Astrocyte (in vitro differentiated cells and primary cell): ENCODE results near the gene TNP1. TPM values are rescaled to one million over a fixed set of nuclear protein-coding genes. Genes with fewer than 3 reads are reported as not detected.

ENCODE experiments used
- DNase-seq: peaks from one replicate; pipeline ENCODE4 v3.0.0-alpha.2; 2010; ENCODE audit warnings: low read depth
- FAIRE-seq: peaks from 2 replicates; lab custom pipeline; 2011; peaks lifted over from hg19 to GRCh38; lab: Jason Lieb, UNC
- H2AFZ ChIP-seq: 2 replicates; pipeline ENCODE4 v1.6.0; 2012; ENCODE audit warnings: low read depth, low read length, inconsistent platforms
- H3K27ac ChIP-seq: 2 replicates; pipeline ENCODE4 v1.5.1; 2011; ENCODE audit warnings: low read depth, low read length, inconsistent platforms
- H3K27me3 ChIP-seq: 2 replicates; pipeline ENCODE4 v1.6.0; 2011; ENCODE audit warnings: low read length, inconsistent platforms; ENCODE audit not compliant: insufficient read depth
- H3K36me3 ChIP-seq: 2 replicates; pipeline ENCODE4 v1.5.1; 2011; ENCODE audit warnings: low read length, inconsistent platforms; ENCODE audit not compliant: insufficient read depth
- H3K4me1 ChIP-seq: 2 replicates; pipeline ENCODE4 v1.5.1; 2011; ENCODE audit warnings: low read length, inconsistent platforms; ENCODE audit not compliant: insufficient read depth
- H3K4me2 ChIP-seq: 2 replicates; pipeline ENCODE4 v1.6.0; 2012; ENCODE audit warnings: low read length, inconsistent platforms
- H3K4me3 ChIP-seq: 2 replicates; pipeline ENCODE4 v1.5.1; 2011; ENCODE audit warnings: low read depth, mild to moderate bottlenecking, low read length, inconsistent platforms; ENCODE audit not compliant: insufficient read depth
- H3K79me2 ChIP-seq: 2 replicates; pipeline ENCODE4 v1.6.0; 2012; ENCODE audit warnings: mild to moderate bottlenecking, low read length, inconsistent platforms; ENCODE audit not compliant: insufficient read depth
- H3K9ac ChIP-seq: 2 replicates; pipeline ENCODE4 v1.6.0; 2012; ENCODE audit warnings: mild to moderate bottlenecking, low read length, inconsistent platforms
- H3K9me3 ChIP-seq: 2 replicates; pipeline ENCODE4 v1.5.1; 2012; ENCODE audit warnings: low read depth, mild to moderate bottlenecking, low read length, inconsistent platforms; ENCODE audit not compliant: insufficient read depth
- H4K20me1 ChIP-seq: 2 replicates; pipeline ENCODE4 v1.6.0; 2012; ENCODE audit warnings: low read length, inconsistent platforms; ENCODE audit not compliant: insufficient read depth
- H3K27ac Mint-ChIP-seq: one replicate; pipeline ENCODE4 v1.8.0; 2021; ENCODE audit warnings: mild to moderate bottlenecking, mixed read lengths; ENCODE audit not compliant: unreplicated experiment
- H3K27me3 Mint-ChIP-seq: one replicate; pipeline ENCODE4 v1.8.0; 2021; ENCODE audit warnings: low read depth, mixed read lengths; ENCODE audit not compliant: unreplicated experiment
- H3K36me3 Mint-ChIP-seq: one replicate; pipeline ENCODE4 v1.8.0; 2021; ENCODE audit warnings: low read depth, mixed read lengths; ENCODE audit not compliant: unreplicated experiment
- H3K4me1 Mint-ChIP-seq: one replicate; pipeline ENCODE4 v1.8.0; 2021; ENCODE audit warnings: low read depth, mixed read lengths; ENCODE audit not compliant: unreplicated experiment
- H3K4me3 Mint-ChIP-seq: one replicate; pipeline ENCODE4 v1.8.0; 2021; ENCODE audit warnings: mild to moderate bottlenecking, moderate library complexity, mixed read lengths; ENCODE audit not compliant: unreplicated experiment
- H3K9me3 Mint-ChIP-seq: one replicate; pipeline ENCODE4 v1.8.0; 2021; ENCODE audit warnings: mild to moderate bottlenecking, mixed read lengths; ENCODE audit not compliant: unreplicated experiment
- CTCF ChIP-seq: IDR thresholded peaks from 2 replicates; pipeline ENCODE4 v1.5.1; 2011; ENCODE audit warnings: low read depth, mild to moderate bottlenecking, inconsistent platforms, low read length, moderate library complexity; ENCODE audit not compliant: insufficient read depth
- EZH2 ChIP-seq: IDR thresholded peaks from 2 replicates; pipeline ENCODE4 v1.6.1; 2012; ENCODE audit warnings: mild to moderate bottlenecking, low read length, inconsistent platforms; ENCODE audit not compliant: insufficient read depth
- total RNA-seq: library from RNA; stranded (reverse); gene quantifications from 2 replicates; pipeline ENCODE4 v1.2.1, GENCODE V29; 2021

Gene TNP1
- total RNA-seq, 1 donor from 2014 or later, result not detected

- no peak overlapping the region for H3K9ac ChIP-seq
- no peaks in the 10 kb centered on the region for H3K9me3 ChIP-seq
- H3K4me3 Mint-ChIP-seq, result no peak overlapping the region
- peaks cover 14% of the 10 kb centered on the region for H3K27me3 Mint-ChIP-seq
- no peak overlapping the region for H3K27ac ChIP-seq
- peak overlapping the region; percentile 73 for H3K27ac Mint-ChIP-seq
- DNase-seq, result peak; percentile 63
- H3K4me1 Mint-ChIP-seq, result peaks cover 8% of the 10 kb centered on the region
- no peak overlapping the region for H2AFZ ChIP-seq
- no peak for FAIRE-seq
- no peak overlapping the region for H3K4me3 ChIP-seq
- no peaks in the 10 kb centered on the region for H3K36me3 ChIP-seq
- peaks cover 9% of the 10 kb centered on the region for H3K4me1 ChIP-seq
- H3K27me3 ChIP-seq, result no peaks in the 10 kb centered on the region
- no peaks in the 10 kb centered on the region for H3K79me2 ChIP-seq
- H3K4me2 ChIP-seq, result no peak overlapping the region
- TF ChIP-seq CTCF (no peak), EZH2 (no peak)
- no peaks in the 10 kb centered on the region for H3K36me3 Mint-ChIP-seq
- peaks cover 2% of the 10 kb centered on the region for H3K9me3 Mint-ChIP-seq
- H4K20me1 ChIP-seq, result no peaks in the 10 kb centered on the region
Observed at GRCh38 chr2:216829533-216829932, 30.3 kb downstream of the TNP1 start.

- DNase-seq (peak; percentile 20), FAIRE-seq (no peak)
- H3K27me3 Mint-ChIP-seq, result peaks cover 10% of the 10 kb centered on the region
- H4K20me1 ChIP-seq, result no peaks in the 10 kb centered on the region
- H3K9me3 ChIP-seq, result no peaks in the 10 kb centered on the region
- H3K4me2 ChIP-seq, result no peak overlapping the region
- H3K4me3 ChIP-seq, result no peak overlapping the region
- H3K4me3 Mint-ChIP-seq, result peak overlapping the region; percentile 14
- H3K4me1 ChIP-seq, result peaks cover 9% of the 10 kb centered on the region
- H3K4me1 Mint-ChIP-seq, result peaks cover 8% of the 10 kb centered on the region
- no peak for TF ChIP-seq EZH2
- H3K9me3 Mint-ChIP-seq, result peaks cover 2% of the 10 kb centered on the region
- no peaks in the 10 kb centered on the region for H3K79me2 ChIP-seq
- H3K36me3 ChIP-seq, result no peaks in the 10 kb centered on the region
- no peaks in the 10 kb centered on the region for H3K36me3 Mint-ChIP-seq
- H3K27ac Mint-ChIP-seq, result peak overlapping the region; percentile 49
- no peak overlapping the region for H3K9ac ChIP-seq
- H3K27me3 ChIP-seq, result no peaks in the 10 kb centered on the region
- H2AFZ ChIP-seq, result peak overlapping the region; percentile 13
- H3K27ac ChIP-seq, result no peak overlapping the region
Observed at GRCh38 chr2:216827073-216827720, 32.7 kb downstream of the TNP1 start.

GRCh38 chr2:216822470-216822869, 37.4 kb downstream of the TNP1 start:
- peaks cover 3% of the 10 kb centered on the region for H3K4me1 Mint-ChIP-seq
- no peak overlapping the region for H3K27ac Mint-ChIP-seq
- no peaks in the 10 kb centered on the region for H4K20me1 ChIP-seq

More at GRCh38 chr2:216822470-216822869, 37.4 kb downstream of the TNP1 start:
- Mint-ChIP-seq H3K4me3 (no peak overlapping the region), H3K27me3 (peaks cover 20% of the 10 kb centered on the region), H3K36me3 (no peaks in the 10 kb centered on the region), H3K9me3 (peaks cover 8% of the 10 kb centered on the region)
- no peaks in the 10 kb centered on the region for H3K36me3 ChIP-seq
- H3K9me3 ChIP-seq, result no peaks in the 10 kb centered on the region
- H3K27me3 ChIP-seq, result peaks cover 1% of the 10 kb centered on the region
- no peak overlapping the region for H3K9ac ChIP-seq
- no peaks in the 10 kb centered on the region for H3K79me2 ChIP-seq
- H3K4me2 ChIP-seq, result no peak overlapping the region
- no peak overlapping the region for H3K27ac ChIP-seq
- no peak overlapping the region for H2AFZ ChIP-seq
- peaks cover 2% of the 10 kb centered on the region for H3K4me1 ChIP-seq
- TF ChIP-seq EZH2 (no peak), CTCF (no peak)
- DNase-seq, result no peak
- no peak for FAIRE-seq
- no peak overlapping the region for H3K4me3 ChIP-seq
